Activated T-cell treated with anti-CD3 and anti-CD28 coated beads for 48 hours (primary cell): ENCODE results near the gene PIGZ.

Experiments used
- DNase-seq: peaks from one replicate; pipeline ENCODE4 v3.0.0-alpha.2; 2020; ENCODE audit warnings: low read depth

The PIGZ gene, protein sequence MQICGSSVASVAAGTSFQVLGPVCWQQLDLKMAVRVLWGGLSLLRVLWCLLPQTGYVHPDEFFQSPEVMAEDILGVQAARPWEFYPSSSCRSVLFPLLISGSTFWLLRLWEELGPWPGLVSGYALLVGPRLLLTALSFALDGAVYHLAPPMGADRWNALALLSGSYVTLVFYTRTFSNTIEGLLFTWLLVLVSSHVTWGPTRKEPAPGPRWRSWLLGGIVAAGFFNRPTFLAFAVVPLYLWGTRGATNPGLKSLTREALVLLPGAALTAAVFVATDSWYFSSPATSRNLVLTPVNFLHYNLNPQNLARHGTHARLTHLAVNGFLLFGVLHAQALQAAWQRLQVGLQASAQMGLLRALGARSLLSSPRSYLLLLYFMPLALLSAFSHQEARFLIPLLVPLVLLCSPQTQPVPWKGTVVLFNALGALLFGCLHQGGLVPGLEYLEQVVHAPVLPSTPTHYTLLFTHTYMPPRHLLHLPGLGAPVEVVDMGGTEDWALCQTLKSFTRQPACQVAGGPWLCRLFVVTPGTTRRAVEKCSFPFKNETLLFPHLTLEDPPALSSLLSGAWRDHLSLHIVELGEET

DNA sequence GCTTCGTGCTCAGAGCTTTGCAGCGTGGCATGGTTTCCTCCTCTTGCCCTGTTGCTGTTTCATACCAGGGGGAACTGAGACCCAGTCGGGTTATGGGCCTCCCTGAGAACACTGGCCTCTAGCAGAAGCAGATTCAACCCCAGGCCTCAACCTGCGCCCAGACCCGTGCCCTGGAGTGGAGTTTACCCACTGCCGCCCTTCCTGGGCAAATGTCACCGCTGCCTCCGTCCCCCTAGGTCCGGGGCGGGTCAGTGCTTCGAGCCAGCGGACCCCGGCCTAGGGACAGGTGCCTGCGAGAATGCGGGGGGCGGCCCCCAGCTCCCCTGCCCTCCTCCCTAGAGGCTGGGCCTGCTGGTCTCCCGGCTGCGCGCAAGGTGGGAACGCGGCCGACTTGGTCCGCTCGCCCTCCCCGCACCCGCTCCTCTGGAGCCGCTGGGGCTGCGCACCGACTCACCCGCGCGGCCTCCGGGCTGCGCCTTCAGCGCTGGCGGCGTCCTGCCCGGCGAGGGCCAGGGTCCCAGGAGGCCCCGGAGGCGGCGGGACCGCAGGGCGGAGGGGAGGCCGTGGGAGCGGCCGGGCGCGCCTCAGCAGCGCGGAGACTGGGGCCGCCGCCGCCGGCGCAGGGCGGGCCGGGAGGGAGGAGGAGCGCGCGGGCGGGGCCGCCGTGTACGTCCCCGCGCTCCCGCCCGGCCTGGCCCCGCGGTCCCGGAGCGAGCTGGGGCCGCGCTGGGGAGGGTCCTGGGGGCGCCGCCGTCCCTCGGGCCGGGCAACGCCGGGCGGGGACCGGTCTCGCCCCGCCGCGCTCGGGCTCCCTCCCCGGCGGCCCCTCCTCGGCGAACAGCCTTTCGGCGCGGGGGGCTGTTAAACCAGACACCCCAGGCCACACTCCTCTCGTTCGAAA, at the start of gene PIGZ:
PIGZ (minus strand) TSS at position 601 of the 901 bp plus-strand sequence. CDS start 16,802 bp downstream, outside the sequence.
- peak; percentile 50 for DNase-seq

DNA sequence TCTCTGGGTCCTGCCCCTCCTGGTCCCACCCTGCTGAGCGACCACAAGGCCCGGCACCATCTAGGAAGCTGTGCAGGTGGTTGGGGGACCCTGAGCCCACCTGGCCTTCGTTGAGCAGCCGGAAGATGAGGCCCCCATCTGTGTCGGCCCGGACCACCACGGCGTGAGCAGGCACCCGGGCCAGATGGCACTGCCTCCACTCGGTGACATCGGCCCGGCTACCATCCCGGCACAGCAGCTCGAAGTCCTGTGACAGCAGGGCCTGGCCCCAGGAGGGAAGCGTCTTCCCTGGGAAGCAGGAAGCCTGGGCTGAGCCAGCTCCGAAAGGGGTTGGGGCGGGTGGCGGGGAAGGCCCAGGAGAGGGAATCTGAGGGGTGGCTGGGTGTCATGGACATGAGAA, 48.4 kb upstream of the PIGZ start:
- no peak for DNase-seq

DNA sequence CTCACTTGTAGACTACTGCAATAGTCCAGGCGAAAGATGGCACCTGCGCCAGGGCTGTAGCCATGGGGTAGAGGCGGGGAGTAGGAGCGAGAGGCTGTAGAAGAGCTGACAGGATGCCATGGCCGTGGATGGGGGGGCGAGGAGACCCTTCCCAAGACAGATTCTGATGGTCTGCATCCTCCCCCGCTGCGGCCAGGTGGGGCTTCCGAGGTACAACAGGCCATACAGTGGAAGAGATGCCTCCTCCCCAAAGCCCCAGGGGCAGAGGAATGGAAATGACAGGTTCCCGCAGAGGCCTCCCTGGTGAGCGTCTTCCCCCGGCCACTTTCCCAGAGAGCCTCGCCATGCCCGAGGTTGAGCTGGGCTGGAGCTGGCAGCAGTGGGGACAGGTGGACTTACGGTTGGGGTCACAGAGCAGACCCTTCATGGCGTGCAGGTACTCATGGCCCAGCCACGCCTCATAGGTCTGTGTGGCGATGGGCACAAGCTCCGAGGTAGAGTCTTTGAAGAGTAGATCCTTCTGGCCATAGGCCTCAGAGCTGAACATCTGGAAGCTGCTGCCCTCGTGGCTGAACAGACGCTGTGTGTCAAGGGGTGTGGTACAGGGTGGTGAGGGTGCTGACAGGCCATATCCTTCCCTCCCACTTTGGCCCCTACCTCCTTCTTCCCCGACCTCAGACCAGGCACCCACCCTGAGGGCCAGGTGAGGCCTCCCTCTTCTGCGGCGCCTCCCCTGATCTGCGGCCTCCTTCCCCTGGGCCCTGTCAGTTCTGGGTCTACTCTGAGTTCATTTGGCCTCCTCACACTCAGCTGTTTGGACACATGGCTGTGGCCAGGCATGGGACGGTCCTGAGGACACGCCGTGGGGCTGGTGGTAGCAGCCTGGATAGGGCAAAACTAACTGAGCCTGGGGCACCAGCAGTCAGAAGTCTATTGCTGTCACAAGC, 47.4 kb upstream of the PIGZ start:
- DNase-seq, result no peak

DNA sequence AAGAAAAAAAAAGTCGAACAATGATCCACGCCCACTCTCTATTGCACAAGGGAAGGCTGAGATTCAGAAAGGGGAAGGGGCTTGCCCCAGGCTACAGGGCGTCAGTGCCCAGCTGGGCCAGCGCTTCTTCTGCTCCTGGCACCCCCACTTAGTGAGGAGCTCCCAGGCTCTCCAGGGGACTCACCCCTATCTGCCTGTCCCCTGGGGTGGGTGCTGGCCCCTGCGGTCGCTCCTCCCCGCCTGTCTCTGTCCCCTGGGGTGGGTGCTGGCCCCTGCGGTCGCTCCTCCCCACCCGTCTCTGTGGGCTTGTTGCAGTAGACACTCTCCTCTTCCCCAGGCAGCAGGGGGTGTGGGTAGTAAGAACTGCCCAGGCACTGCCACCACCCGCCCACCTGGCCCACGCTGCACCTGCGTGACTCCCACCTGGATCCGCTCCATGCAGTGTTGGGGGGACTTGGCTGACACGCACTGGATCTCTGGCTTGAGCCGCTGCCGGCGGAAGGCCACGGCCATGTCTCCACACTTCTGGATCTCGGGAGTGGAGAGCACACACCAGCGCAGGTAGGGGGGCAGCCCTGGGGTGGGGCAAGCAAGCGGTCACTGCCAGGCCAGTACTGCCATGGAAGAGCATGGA, 46.4 kb upstream of the PIGZ start:
- DNase-seq, result no peak

DNA sequence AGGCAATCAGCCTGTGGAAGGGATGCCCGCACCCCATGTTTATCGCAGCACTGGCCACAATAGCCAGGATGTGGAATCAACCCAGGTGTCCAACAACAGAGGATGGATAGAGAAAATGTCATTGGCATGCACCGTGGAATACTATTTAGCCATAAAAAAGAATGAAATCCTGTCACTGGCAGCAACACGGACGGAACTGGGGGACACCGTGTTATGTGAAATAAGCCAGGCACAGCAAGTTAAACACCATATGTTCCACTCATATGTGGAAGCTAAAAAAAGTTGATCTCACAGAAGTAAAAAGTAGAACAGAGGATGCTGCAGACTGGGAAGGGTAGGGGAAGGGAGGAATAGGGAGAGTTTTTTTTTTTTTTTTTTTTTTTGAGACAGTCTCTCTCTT, 45.4 kb upstream of the PIGZ start:
- DNase-seq, result no peak

GRCh38 chr3:197012540-197012883, 43.9 kb upstream of the PIGZ start:
- DNase-seq, result no peak

- no peak for DNase-seq
Observed at GRCh38 chr3:197011780-197012539, 43.3 kb upstream of the PIGZ start.

DNA sequence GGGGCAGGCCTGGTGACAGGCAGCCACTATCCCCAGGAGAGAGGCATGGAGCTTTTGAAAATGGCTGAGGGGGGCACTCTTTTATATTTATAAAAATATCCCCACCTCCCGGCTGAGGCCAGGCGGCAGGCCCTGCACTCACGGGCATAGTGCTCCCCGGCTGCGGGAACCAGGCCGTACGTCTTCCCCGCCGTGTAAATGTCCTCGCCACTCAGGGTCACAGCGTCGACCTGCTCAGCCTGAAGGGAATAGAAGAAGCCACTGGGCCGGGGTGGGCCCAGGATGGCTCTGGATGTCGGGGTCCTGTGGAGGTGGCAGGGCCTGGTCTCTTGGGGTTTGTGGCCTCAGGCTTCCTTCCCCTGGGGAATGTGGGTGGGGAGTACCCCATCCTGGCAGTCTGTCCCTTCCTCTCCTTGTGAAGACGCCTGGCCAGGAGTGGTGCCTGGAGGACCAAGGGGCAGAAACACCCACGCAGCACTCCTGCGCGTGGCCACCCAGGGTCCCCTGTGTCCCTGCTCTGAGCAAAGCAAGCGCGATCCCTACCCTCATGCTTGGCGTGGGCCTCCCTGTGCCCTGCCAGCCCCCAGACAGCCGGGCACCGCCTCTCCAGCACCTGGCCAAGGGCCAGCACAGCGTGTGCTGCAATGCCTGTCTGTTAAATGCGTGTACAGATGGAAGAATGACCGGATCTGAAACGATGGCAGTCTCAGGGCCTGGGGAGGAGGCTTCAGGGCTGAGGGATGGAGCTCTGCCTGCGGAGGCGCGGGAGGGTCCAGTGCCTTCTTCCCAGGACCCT, 42.1 kb upstream of the PIGZ start:
- DNase-seq, result no peak

DNA sequence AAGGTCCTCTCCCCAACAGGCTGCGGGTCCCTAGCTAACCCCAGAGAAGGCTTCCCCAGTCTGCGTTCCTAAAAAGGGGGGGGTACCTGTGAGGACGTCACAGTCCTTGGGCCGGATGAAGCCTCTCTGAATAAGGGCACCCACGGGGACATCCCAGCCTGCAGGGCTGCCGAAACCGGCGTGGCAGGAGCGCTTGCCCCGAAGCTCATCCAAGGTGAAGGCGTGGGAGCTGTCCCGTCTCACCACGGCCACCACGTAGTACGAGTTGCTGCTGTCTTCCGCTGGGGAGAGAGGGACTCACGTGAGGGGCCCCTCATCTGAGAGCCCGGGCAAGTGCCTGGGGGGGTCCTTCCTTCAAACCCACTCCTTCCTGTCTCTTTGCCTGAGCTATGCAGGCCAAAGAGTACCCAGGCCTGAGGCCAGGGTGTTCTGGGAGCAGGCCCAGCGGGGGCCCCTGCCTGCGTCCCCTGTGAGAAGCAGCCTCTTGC, 40.9 kb upstream of the PIGZ start:
- DNase-seq, result no peak

DNA sequence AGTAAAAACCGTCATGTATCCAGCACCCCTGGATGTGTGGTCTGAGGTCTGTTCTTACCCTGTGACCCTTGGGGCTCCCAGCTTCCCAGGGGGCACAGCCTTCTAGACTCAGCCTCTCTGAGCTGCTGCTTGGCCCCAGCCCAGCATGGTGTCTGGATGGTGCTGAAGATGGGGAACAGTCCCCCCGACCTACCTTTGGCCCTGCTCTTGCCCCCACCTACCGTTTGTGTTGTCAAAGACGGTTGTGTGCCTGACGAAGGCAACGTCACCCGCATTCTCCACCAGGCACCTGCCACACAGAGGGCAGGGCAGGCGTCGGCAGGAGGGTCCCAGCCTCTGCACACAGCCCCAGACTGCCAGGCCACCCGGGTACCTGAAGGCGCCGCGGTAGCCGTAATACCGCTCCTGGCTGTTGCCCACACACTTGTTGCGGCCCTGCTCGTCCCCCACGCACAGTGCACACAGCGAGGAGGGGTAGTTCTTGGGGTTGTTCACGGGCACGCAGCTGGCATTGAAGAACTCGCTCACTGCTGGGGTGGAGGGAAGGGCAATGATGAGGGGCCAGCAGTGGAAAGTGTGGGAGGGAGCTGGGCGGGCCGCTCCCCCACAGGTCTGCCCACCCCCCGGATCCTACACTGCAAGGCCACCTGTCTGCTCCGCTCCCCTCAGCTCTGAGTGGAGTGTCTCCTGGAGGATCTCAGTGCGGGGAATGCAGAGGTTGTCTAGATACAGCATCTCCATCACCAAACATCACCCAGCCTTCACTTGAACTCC, 40.0 kb upstream of the PIGZ start:
- DNase-seq, result no peak

DNA sequence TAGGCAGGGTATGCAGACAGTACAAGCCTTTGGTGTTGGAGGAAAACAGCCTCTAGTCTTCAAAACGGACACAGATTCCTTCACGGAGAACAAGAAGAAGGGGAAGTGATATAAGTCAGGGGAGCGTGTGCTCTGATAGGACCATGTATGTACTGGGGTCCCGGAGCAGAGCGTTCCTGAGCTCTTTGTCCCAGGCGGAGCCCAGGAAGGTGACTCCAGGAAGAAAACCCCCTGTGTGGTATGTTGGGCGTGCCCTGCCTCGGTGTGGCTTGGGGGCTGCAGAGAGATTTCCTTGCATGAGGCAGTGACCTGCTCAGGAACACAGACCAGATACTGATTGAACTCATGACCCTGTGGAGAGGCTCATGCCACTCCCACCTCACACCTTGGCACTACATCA, 39.3 kb upstream of the PIGZ start:
- DNase-seq, result no peak

DNA sequence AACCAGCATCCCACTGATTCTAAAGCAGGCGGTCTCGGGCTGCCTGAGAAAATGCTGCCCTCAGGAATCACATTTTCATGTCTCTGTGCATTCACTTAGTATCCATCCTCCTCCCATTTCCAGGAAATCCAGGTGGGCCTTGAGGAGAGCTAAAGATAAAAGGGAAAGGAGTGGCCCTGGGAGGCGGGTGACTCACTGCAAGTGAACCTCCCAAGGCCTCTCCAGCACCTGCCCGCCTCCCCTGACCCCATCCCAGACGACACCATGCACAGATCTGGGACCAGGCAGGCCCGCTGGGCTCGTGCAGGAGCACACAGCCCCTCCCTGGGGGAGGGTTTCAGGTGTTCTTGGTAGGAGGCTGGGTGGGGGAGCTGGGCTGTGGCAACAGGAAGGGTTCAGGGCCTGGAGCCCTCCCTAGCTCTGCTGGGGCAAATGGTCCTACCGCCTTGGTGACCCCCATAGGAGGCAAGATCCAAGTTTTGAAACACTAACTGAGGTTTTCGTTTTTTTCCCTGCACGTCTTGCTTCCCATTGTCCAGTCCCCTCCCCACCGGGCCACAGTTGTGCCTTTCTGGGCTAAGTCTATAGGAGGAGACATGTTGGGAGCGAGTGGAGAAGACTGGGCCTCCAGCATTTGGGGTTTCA, 38.8 kb upstream of the PIGZ start:
- no peak for DNase-seq

GRCh38 chr3:197006860-197007259, 38.2 kb upstream of the PIGZ start:
- no peak for DNase-seq

- DNase-seq, result no peak
Observed at GRCh38 chr3:197006446-197006845, 37.8 kb upstream of the PIGZ start.

DNA sequence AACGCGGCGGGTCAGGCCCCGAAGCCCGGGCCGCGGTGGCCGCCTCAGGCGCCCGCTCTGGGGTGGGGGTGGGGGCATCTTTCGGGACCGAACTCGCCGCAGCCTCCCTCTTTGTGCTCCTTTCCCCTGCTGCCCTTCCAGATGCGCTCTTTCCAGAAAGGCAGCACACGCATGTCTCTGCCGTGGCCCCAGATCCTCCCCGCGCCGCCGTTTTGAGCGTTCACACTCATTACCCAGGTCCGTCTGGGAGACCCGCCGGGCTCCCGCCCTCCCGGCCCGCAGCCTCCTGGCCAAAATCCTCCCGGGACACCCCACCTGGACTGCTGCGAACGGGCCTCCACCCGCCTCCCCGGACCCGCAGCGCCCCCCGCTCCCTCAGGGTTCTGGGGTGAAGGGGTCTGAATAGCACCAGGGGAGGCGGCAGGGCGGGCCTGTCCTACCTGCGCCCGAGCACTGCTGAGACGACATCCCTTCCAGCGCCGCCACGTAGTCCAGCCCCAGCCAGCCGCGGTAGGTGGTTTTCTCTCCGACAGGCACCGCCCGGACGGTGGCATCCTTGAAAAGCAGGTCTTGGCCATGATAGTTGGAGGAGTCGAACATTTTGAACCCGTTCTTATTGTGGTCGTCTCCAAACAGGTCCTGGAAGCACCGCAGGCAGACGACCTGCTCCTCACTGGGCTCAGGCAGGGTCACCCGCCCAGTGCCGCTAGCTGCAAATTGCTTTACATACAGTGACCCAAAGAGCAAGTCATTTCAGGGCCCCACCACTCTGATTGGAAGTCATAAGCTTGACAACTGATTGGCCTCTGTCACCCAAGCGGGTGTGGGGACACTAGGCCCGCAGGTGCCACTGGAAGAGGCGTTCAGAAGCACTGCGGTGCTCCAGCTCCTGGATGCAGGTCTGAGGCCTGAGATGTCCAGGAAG, 35.1 kb upstream of the PIGZ start:
- DNase-seq, result peak; percentile 14

DNA sequence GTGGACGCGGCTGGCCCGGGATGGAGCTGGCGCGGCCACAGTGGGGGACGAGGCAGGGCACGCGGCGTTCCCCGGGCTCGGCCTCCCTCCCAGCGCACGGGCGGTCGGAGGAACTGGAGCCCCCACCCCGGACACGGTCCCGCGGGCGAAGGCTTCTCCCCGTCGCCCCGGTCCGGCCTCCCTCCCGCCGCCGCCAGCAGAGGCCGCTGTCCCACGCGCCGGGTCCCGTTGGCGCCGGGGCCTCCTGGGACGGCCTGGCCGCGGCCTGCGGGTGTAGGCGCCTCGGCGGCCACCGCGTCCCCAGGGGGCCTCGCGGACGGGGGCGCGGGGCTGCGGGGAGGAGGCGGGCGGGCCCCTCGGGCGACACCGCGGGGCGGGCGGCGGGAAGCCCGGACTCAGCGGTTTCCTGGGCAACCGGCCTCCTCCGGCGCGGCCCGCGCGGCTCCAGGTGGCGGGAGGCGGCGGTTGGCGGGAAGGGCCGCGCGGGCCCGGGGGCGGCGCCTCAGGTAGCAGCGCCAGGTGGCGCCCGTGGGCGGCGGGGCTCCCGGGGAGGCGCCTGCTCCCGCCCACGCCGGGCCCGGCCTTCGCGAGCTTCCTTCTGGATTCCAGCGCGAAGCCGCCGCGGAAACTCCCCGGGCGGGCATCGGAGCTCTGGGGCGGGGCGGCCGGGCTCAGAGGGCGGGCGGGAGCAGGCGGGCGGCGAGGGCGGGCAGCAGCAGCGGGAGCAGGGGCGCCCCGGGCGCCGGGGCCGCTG, 34.2 kb upstream of the PIGZ start:
- DNase-seq, result peak; percentile 76
